Medulla oblongata (tissue), 1 donor: ENCODE results near the gene EDEM1.
"Not testable (repeated sequence)": the region's sequence is repeated elsewhere in the genome, so short reads cannot be mapped to it uniquely, and the experiment has no call there.

Experiments
- DNase-seq: peaks from one replicate; pipeline ENCODE4 v3.0.0-alpha.2; 2015; ENCODE audit errors: extremely low spot score

EDEM1 gene

DNA sequence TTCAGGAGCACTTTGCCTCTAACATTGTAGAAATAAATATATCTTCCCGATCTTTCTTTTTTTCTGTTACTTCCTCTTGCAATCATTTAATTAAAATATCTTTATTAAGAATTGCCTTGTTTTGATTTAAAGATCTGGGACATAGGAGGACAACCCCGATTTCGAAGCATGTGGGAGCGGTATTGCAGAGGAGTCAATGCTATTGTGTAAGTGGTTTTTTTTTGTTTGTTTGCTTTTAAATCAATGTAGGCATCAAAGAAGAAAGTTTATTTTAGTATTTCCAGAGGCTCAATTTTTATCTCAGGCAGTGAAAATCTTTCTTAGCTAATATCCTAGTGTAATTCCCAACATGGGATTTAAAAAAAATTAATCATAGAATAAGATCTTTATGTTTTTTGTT lies 15.5 kb upstream of the EDEM1 start:
- DNase-seq = no peak

- not testable (repeated sequence) for DNase-seq
Measured at GRCh38 chr3:5179036-5179435, 8.5 kb upstream of the EDEM1 start.

DNA sequence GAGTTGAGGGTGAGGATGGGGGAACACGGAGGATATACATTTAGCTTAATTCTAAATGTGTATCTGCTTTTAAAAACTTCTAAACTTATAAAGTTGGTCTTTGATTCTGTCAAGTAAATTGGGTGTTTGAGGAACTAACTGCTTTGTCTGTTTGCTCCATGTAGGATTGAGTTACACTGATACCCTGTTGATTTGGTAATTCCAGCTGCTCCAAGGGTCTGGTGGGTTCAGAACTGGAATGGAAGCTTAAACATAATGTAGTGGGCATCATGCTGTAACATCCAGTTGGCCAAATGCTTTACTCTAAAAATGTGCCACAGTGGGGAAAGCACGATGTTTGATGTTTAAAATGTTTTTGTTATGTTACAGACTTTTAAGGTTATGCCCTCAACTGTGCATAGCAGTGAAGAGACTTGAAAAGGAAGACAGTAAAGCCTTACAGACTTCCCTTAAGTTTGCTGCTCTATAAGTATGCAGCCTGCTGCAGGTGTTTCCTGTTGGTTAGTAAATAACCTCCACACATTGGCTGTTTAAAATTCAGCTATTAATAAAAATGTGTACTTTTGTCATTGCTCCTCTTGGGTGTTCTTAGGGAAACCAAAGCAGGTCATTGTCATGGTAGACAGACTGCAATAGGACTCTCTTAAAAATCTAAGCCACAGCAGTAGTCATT lies 5.9 kb upstream of the EDEM1 start:
- DNase-seq = no peak

- DNase-seq = not testable (repeated sequence)
Measured at GRCh38 chr3:5183714-5184113, 3.8 kb upstream of the EDEM1 start.

DNA sequence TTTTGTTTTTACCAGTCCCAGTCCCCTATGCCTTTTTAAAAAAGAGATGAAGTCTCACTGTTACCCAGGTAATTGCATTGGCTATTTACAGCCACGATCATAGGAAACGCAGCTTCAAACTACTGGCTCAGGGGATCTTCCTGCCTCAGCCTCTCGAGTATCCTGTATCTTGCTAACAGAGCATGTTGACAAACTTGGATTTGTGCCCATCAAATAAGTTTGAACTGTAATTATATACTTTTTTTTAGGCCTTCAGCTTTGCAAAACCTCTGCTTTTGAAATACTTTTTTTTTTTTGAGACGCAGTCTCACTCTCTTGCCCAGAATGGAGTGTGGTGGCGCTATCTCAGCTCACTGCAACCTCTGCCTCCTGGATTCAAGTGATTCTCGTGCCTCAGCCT lies 3.0 kb upstream of the EDEM1 start:
- DNase-seq = no peak

- no peak for DNase-seq
Measured at GRCh38 chr3:5185093-5185673, 2.3 kb upstream of the EDEM1 start.

GRCh38 chr3:5186089-5186857 lies 1.2 kb upstream of the EDEM1 start:
- DNase-seq = peak; percentile 34

GRCh38 chr3:5186858-5187155 lies 700 bp upstream of the EDEM1 start:
- peak; percentile 32 for DNase-seq

DNA sequence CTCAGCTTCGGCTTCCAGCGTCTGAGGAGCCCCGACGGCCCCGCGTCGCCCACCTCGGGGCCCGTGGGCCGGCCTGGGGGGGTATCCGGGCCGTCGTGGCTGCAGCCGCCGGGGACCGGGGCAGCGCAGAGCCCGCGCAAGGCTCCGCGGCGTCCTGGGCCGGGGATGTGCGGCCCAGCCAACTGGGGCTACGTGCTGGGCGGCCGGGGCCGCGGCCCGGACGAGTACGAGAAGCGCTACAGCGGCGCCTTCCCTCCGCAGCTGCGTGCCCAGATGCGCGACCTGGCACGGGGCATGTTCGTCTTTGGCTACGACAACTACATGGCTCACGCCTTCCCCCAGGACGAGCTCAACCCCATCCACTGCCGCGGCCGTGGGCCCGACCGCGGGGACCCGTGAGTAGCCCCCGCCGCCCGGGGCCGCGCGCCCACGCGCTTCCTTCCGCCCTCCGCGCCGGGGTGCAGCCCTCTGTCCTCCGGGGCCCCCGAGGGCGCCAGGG lies 462 bp downstream of the EDEM1 start:
- peak; percentile 33 for DNase-seq

GRCh38 chr3:5188419-5189221 lies 1.1 kb downstream of the EDEM1 start:
- no peak for DNase-seq

- no peak for DNase-seq
Measured at GRCh38 chr3:5190147-5190791, 2.8 kb downstream of the EDEM1 start.

DNA sequence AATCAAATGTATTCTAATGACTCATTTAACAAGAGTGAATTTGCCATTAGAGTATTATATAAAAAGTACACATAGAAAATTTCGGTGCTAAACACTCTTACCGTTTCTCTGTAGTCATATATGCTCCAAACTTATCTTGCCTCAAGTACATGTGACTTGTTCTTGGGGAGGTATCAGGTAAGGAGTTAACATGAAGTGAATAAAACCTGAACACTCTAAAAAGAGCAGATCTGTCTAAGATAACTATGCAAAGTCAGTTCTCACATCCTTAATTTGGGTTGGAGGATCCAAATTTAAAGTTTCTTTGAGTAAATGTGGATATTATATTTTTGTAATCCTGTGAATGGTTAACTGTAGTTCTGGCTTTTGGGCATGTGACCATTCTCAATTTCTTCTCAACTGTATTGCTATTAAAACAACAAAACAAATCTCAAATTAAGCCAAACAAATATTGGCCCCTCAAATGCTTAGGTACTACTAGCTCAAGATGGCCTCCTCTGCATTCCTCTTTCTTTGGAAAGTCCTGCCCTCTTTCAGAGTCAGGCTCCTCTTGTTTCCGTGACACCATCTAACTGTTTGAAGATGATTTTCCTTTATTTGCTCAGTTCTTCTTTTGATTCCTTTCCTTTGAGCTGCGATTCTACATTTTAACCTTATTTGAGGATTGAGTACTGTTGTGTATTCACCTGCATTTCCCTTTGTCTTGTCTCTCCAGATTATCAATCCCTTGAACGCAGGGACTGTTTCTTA lies 4.2 kb downstream of the EDEM1 start:
- no peak for DNase-seq

GRCh38 chr3:5192571-5193365 lies 5.3 kb downstream of the EDEM1 start:
- DNase-seq = no peak

GRCh38 chr3:5194341-5194740 lies 6.8 kb downstream of the EDEM1 start:
- no peak for DNase-seq

DNA sequence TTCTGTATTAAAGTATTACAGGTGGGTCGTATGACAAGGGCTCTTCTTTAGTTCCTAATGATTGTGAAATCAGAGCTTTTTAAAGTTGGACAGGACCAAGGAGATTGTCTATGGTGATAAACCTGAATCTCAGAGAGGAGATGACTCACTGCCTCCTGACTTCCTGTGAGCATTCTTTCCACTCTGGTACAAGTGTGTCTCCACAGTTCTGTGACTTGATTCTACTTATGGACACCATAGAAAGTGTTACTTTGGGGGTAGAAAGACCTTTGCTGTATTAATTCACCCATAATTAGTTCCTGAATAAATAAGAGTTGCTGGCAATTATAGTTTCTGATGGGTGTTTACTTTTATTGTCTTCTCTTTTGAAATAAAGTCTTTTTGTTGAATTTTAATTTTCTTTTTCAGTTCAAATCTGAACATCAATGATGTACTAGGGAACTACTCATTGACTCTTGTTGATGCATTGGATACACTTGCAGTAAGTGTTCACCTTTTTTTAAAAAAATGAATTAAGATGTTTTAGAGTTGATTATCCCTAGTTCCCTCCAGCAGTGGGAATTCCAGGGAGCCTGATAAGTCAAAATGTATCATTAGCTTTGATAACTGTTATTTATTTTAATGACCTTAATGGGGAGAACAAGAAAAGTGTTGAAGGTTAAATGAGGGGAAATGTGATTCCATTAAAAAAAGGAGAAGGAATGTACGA lies 7.4 kb downstream of the EDEM1 start:
- DNase-seq = peak; percentile 23

GRCh38 chr3:5195605-5196004 lies 8.1 kb downstream of the EDEM1 start:
- DNase-seq = peak; percentile 43

- no peak for DNase-seq
Measured at GRCh38 chr3:5197022-5197421, 9.5 kb downstream of the EDEM1 start.

DNA sequence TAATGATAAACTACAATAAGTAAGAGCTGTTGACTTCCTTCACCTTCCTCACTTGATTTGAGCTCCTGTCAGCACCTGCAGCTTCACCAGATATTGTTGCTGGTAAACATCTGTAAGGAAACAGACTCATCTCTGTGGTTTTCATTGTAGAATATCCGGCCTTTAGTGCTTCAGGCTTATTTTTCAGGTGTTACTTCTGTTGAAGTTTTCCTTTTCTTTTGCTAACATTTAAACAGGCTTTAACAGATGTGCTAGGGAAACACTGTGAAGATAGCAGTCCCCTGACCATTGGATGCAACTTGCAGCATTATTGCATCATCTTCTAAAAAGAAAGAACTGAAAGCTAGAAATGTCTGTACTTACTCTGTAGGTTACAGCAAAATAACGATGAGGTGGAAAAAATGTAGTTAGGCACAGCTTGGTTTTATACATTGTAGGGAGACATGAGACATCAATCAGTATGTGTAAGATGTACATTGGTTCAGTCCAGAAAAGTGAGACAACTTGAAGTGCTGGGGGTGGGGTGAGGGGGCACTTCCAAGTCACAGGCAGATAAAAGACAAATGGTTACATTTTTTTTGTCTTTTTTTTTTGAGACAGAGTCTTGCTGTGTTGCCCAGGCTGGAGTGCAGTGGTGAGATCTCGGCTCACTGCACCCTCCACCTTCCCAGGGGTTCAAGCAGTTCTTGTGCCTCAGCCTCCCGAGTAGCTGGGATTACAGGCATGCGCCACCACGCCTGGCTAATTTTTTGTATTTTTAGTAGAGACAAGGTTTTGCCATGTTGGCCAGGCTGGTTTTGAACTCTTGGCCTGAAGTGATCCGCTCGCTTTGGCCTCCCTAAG lies 10.2 kb downstream of the EDEM1 start:
- peak; percentile 50 for DNase-seq

- no peak for DNase-seq
Measured at GRCh38 chr3:5198313-5198677, 10.8 kb downstream of the EDEM1 start.
